Neural crest cell (in vitro differentiated cells): ENCODE results near the gene ZFAND2A. TPM values are rescaled to one million over a fixed set of nuclear protein-coding genes. Genes with fewer than 3 reads are reported as not detected.

ENCODE experiments used
- DNase-seq: peaks from one replicate; pipeline ENCODE4 v3.0.0; 2021; ENCODE audit warnings: low read depth, mixed read lengths, low spot score
- H3K27ac Mint-ChIP-seq: one replicate; pipeline ENCODE4 v1.8.0; 2021; ENCODE audit warnings: mild to moderate bottlenecking, mixed read lengths; ENCODE audit not compliant: unreplicated experiment
- H3K27me3 Mint-ChIP-seq: 2 replicates; pipeline ENCODE4 v1.8.0; 2021; ENCODE audit warnings: low read depth, mild to moderate bottlenecking, mixed read lengths
- H3K36me3 Mint-ChIP-seq: 2 replicates; pipeline ENCODE4 v1.8.0; 2021; ENCODE audit warnings: low read depth, mild to moderate bottlenecking, mixed read lengths
- H3K4me1 Mint-ChIP-seq: 2 replicates; pipeline ENCODE4 v1.8.0; 2021; ENCODE audit warnings: mixed read lengths
- H3K4me3 Mint-ChIP-seq: one replicate; pipeline ENCODE4 v1.8.0; 2021; ENCODE audit warnings: mild to moderate bottlenecking, mixed read lengths
- H3K9me3 Mint-ChIP-seq: 2 replicates; pipeline ENCODE4 v1.8.0; 2021; ENCODE audit warnings: mixed read lengths
- CTCF ChIP-seq: fragments of 200-600 bp; sonication (generic); conservative IDR thresholded peaks from 2 replicates; pipeline ENCODE4 v1.5.0; 2021; ENCODE audit warnings: antibody characterized with exemption, mild to moderate bottlenecking
- total RNA-seq: library from RNA; stranded (reverse); gene quantifications from 2 replicates; pipeline ENCODE4 v1.2.1, GENCODE V29; 2021

The ZFAND2A gene
- total RNA-seq, 1 donor from 2014 or later, result 13.6 TPM

- Mint-ChIP-seq H3K36me3 (no peaks in the 10 kb centered on the region), H3K27ac (no peak overlapping the region), H3K9me3 (peaks cover 9% of the 10 kb centered on the region), H3K4me3 (no peak overlapping the region), H3K4me1 (peaks cover 25% of the 10 kb centered on the region), H3K27me3 (peaks cover 12% of the 10 kb centered on the region)
- TF ChIP-seq CTCF, result peak; percentile 68
- DNase-seq, result peak; percentile 79
Measured at GRCh38 chr7:1176891-1177373, 16.9 kb upstream of the ZFAND2A start.

GRCh38 chr7:1175967-1176851, 16.2 kb upstream of the ZFAND2A start:
- Mint-ChIP-seq H3K9me3 (peaks cover 9% of the 10 kb centered on the region), H3K4me3 (no peak overlapping the region), H3K27ac (no peak overlapping the region), H3K36me3 (no peaks in the 10 kb centered on the region), H3K4me1 (peaks cover 21% of the 10 kb centered on the region), H3K27me3 (peaks cover 10% of the 10 kb centered on the region)
- peak; percentile 90 for TF ChIP-seq CTCF
- DNase-seq, result peak; percentile 99

- Mint-ChIP-seq H3K27ac (no peak overlapping the region), H3K9me3 (peaks cover 9% of the 10 kb centered on the region), H3K4me1 (peaks cover 15% of the 10 kb centered on the region), H3K36me3 (no peaks in the 10 kb centered on the region), H3K27me3 (peaks cover 10% of the 10 kb centered on the region), H3K4me3 (no peak overlapping the region)
- DNase-seq, result no peak
- TF ChIP-seq CTCF, result no peak
Measured at GRCh38 chr7:1175597-1175966, 15.6 kb upstream of the ZFAND2A start.

- no peak for TF ChIP-seq CTCF
- Mint-ChIP-seq H3K4me3 (no peak overlapping the region), H3K4me1 (peaks cover 14% of the 10 kb centered on the region), H3K36me3 (no peaks in the 10 kb centered on the region), H3K27me3 (peaks cover 10% of the 10 kb centered on the region), H3K27ac (no peak overlapping the region), H3K9me3 (peaks cover 9% of the 10 kb centered on the region)
- DNase-seq, result no peak
Measured at GRCh38 chr7:1174881-1175596, 15.0 kb upstream of the ZFAND2A start.

GRCh38 chr7:1174002-1174401, 14.0 kb upstream of the ZFAND2A start:
- TF ChIP-seq CTCF, result no peak
- Mint-ChIP-seq H3K9me3 (peaks cover 6% of the 10 kb centered on the region), H3K4me3 (no peak overlapping the region), H3K36me3 (no peaks in the 10 kb centered on the region), H3K27me3 (peaks cover 7% of the 10 kb centered on the region), H3K4me1 (peaks cover 14% of the 10 kb centered on the region), H3K27ac (no peak overlapping the region)
- no peak for DNase-seq
